Keratinocyte (primary cell): Measurements from ENCODE around the gene ONECUT1. TPM values are rescaled to one million over a fixed set of nuclear protein-coding genes. Genes with fewer than 3 reads are reported as not detected.

Experiments used
- DNase-seq: peaks from one replicate; pipeline ENCODE4 v3.0.0-alpha.2; 2011; ENCODE audit warnings: low read depth, missing footprints, low spot score
- FAIRE-seq: peaks from 2 replicates; lab custom pipeline; 2011; peaks lifted over from hg19 to GRCh38; lab: Jason Lieb, UNC
- H2AFZ ChIP-seq: 2 replicates; pipeline ENCODE4 v1.6.0; 2012; ENCODE audit warnings: low read length, control low read depth, inconsistent platforms; ENCODE audit not compliant: control insufficient read depth
- H3K27ac ChIP-seq: 2 replicates; pipeline ENCODE4 v1.5.1; 2011; ENCODE audit warnings: low read length; ENCODE audit not compliant: control insufficient read depth, insufficient read depth
- H3K27me3 ChIP-seq: 3 replicates; pipeline ENCODE4 v1.6.0; 2011; ENCODE audit warnings: low read length; ENCODE audit not compliant: control insufficient read depth, insufficient read depth; ENCODE audit errors: extremely low read depth
- H3K36me3 ChIP-seq, 2 experiments: 2 replicates in 1 of 2; 3 replicates in 1 of 2; pipeline ENCODE4 v1.5.1; 2011; ENCODE audit warnings: low read length in 2 of 2, mild to moderate bottlenecking in 1 of 2; ENCODE audit not compliant: control insufficient read depth in 2 of 2, insufficient read depth in 2 of 2; ENCODE audit errors: extremely low read depth in 1 of 2
- H3K4me1 ChIP-seq: 3 replicates; pipeline ENCODE4 v1.5.1; 2011; ENCODE audit warnings: low read length; ENCODE audit not compliant: control insufficient read depth, insufficient read depth; ENCODE audit errors: extremely low read depth
- H3K4me2 ChIP-seq: 3 replicates; pipeline ENCODE4 v1.6.0; 2011; ENCODE audit warnings: low read depth, low read length; ENCODE audit not compliant: control insufficient read depth, insufficient read depth; ENCODE audit errors: extremely low read depth
- H3K4me3 ChIP-seq, 3 experiments: fragments of 200-600 bp in 1 of 3; sonication (generic) in 1 of 3; 2 replicates in 2 of 3; 3 replicates in 1 of 3; pipeline ENCODE4 v1.5.1; 2011 to 2016; ENCODE audit warnings: low read length in 3 of 3, mild to moderate bottlenecking in 3 of 3, control low read depth in 2 of 3, inconsistent platforms in 1 of 3, low read depth in 1 of 3, mixed read lengths in 1 of 3, mixed run types in 1 of 3, moderate library complexity in 1 of 3; ENCODE audit not compliant: control insufficient read depth in 2 of 3, insufficient read depth in 2 of 3; ENCODE audit errors: extremely low read depth in 1 of 3
- H3K79me2 ChIP-seq: 2 replicates; pipeline ENCODE4 v1.6.0; 2012; ENCODE audit warnings: low read length; ENCODE audit not compliant: control insufficient read depth, insufficient read depth
- H3K9ac ChIP-seq: 3 replicates; pipeline ENCODE4 v1.6.0; 2011; ENCODE audit warnings: low read length; ENCODE audit not compliant: control insufficient read depth, insufficient read depth; ENCODE audit errors: extremely low read depth
- H3K9me1 ChIP-seq: 3 replicates; pipeline ENCODE4 v1.6.0; 2011; ENCODE audit warnings: low read length; ENCODE audit not compliant: control insufficient read depth, insufficient read depth; ENCODE audit errors: extremely low read depth
- H3K9me3 ChIP-seq: 2 replicates; pipeline ENCODE4 v1.5.1; 2012; ENCODE audit warnings: low read depth, low read length; ENCODE audit not compliant: control insufficient read depth
- H4K20me1 ChIP-seq: 3 replicates; pipeline ENCODE4 v1.6.0; 2011; ENCODE audit warnings: low read length; ENCODE audit not compliant: control insufficient read depth, insufficient read depth; ENCODE audit errors: extremely low read depth
- CTCF ChIP-seq, 3 experiments: IDR thresholded peaks in 1 of 3; conservative IDR thresholded peaks in 1 of 3; optimal IDR thresholded peaks in 1 of 3; 2 replicates in 2 of 3; 3 replicates in 1 of 3; pipeline versions ENCODE3 to v1.5.1; 2011; ENCODE audit warnings: low read length in 3 of 3, mild to moderate bottlenecking in 3 of 3, moderate library complexity in 2 of 3, control low read depth in 1 of 3, inconsistent platforms in 1 of 3; ENCODE audit not compliant: insufficient read depth in 2 of 3; ENCODE audit errors: extremely low read depth in 1 of 3
- EZH2 ChIP-seq: IDR thresholded peaks from one replicate; pipeline ENCODE4 v1.6.1; 2012; ENCODE audit warnings: inconsistent platforms, mild to moderate bottlenecking, low read length, moderate library complexity
- dilution Hi-C: fragments of 300-500 bp; cut with MboI; formaldehyde crosslinking; loops from one replicate; pipeline ENCODE4 v1.7.0; 2020; ENCODE audit warnings: low sequenced_read_pairs; ENCODE audit not compliant: extremely low pct_ligation_motif_present
- polyA plus RNA-seq, 5 experiments: library from polyadenylated mRNA; depleted of rRNA in 3 of 5; stranded (reverse) in 3 of 5; stranded (forward) in 1 of 5; unstranded in 1 of 5; fragments of >200 nt; gene quantifications; 1 replicate in 1 of 5; 2 replicates in 3 of 5; 3 replicates in 1 of 5; pipeline versions ENCODE4 v1.2.1 to v1.2.3, GENCODE V29; 2011 to 2012; ENCODE audit warnings: missing spikeins in 2 of 5, low read depth in 1 of 5, low replicate concordance in 1 of 5

Gene ONECUT1
- polyA plus RNA-seq, 1 donor (not counting 4 experiments of a cell fraction or from before 2014, with no cell fraction given): not detected

GRCh38 chr15:52731732-52732470, 58.2 kb downstream of the ONECUT1 start:
- Histone ChIP-seq H3K27me3 (no peaks in the 10 kb centered on the region), H2AFZ (no peak overlapping the region), H3K36me3 (no peaks in the 10 kb centered on the region), H3K9me3 (no peaks in the 10 kb centered on the region), H3K4me1 (peaks cover 18% of the 10 kb centered on the region), H3K4me2 (no peak overlapping the region), H3K9me1 (no peaks in the 10 kb centered on the region), H3K4me3 (no peak overlapping the region), H4K20me1 (no peaks in the 10 kb centered on the region), H3K27ac (no peak overlapping the region), H3K9ac (no peak overlapping the region), H3K79me2 (no peaks in the 10 kb centered on the region)
- dilution Hi-C loops: no loop called here
- DNase-seq (no peak), FAIRE-seq (no peak)
- TF ChIP-seq CTCF (optimal IDR thresholded peaks at IDR 0.05 in 1 of 3, IDR thresholded peaks at IDR 0.05 in 1 of 3, conservative IDR thresholded peaks at IDR 0.05 in 1 of 3; ENCODE audit: extremely low read depth in 1 of 3, insufficient read depth in 2 of 3, low read length in 3 of 3) (no peak), EZH2 (no peak)

DNA sequence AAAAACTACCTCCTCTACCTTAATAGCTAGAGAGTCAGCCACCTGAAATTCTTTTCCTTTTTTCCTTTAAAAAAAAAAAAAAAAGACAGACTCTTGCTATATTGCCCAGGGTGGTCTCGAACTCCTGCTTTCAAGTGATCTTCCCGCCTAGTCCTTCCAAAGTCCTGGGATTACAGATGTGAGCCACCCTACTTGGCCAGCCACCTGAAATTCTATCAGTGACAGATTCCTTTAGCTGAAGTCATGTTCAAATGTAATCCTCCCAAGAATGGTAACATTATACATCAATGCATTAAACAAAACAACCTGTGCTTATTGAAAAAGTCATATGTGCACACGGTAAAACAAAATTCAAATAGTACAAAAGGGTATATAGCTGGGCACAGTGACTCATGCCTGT, 59.1 kb downstream of the ONECUT1 start:
- Histone ChIP-seq H3K36me3 (no peaks in the 10 kb centered on the region), H3K4me2 (no peak overlapping the region), H4K20me1 (no peaks in the 10 kb centered on the region), H3K79me2 (no peaks in the 10 kb centered on the region), H3K9me1 (no peaks in the 10 kb centered on the region), H3K27ac (no peak overlapping the region), H3K9ac (no peak overlapping the region), H3K4me3 (no peak overlapping the region), H3K27me3 (no peaks in the 10 kb centered on the region), H2AFZ (no peak overlapping the region), H3K4me1 (peaks cover 18% of the 10 kb centered on the region), H3K9me3 (no peaks in the 10 kb centered on the region)
- no peak for TF ChIP-seq CTCF (optimal IDR thresholded peaks at IDR 0.05 in 1 of 3, IDR thresholded peaks at IDR 0.05 in 1 of 3, conservative IDR thresholded peaks at IDR 0.05 in 1 of 3; ENCODE audit: extremely low read depth in 1 of 3, insufficient read depth in 2 of 3, low read length in 3 of 3)
- TF ChIP-seq EZH2: no peak
- dilution Hi-C loops: no loop called here
- no peak for FAIRE-seq
- DNase-seq: no peak
